Transverse colon (tissue), 4 donors: ENCODE results near the gene FOSL2. TPM values are rescaled to one million over a fixed set of nuclear protein-coding genes. Genes with fewer than 3 reads are reported as not detected.

ENCODE experiments used
- DNase-seq: peaks from one replicate; pipeline ENCODE4 v3.0.0-alpha.2; 2019
- H3K27ac ChIP-seq, 4 donors: fragments of 200-600 bp; sonication (generic); 2 replicates each; pipeline ENCODE4 v1.5.1; 2016 to 2018; ENCODE audit warnings: inconsistent platforms in 4 of 4
- H3K27me3 ChIP-seq: fragments of 200-600 bp; sonication (generic); 2 replicates; pipeline ENCODE4 v1.5.1; 2017; ENCODE audit warnings: inconsistent platforms
- H3K36me3 ChIP-seq, 4 donors: fragments of 200-600 bp; sonication (generic); 2 replicates each; pipeline ENCODE4 v1.5.1; 2017 to 2019; ENCODE audit warnings: inconsistent platforms in 4 of 4
- H3K4me1 ChIP-seq, 4 donors: fragments of 200-600 bp; sonication (generic); 2 replicates each; pipeline ENCODE4 v1.5.1; 2017 to 2020; ENCODE audit warnings: inconsistent platforms in 4 of 4
- H3K4me3 ChIP-seq, 4 donors: fragments of 200-600 bp; sonication (generic); 1 replicate in 1 of 4; 2 replicates in 3 of 4; pipeline versions ENCODE4 v1.5.1 to v1.6.1; 2017 to 2019; ENCODE audit warnings: inconsistent platforms in 4 of 4
- H3K9me3 ChIP-seq, 2 donors: fragments of 200-600 bp; sonication (generic); 2 replicates each; pipeline ENCODE4 v1.5.1; 2017 to 2019; ENCODE audit warnings: inconsistent platforms in 2 of 2
- CTCF ChIP-seq, 5 experiments: fragments of 200-600 bp in 3 of 5; fragments of 450-650 bp in 2 of 5; sonication (generic) in 3 of 5; IDR thresholded peaks; 1 replicate in 2 of 5; 2 replicates in 3 of 5; pipeline ENCODE4 v1.5.1; 2016 to 2017; ENCODE audit warnings: antibody characterized with exemption in 5 of 5, inconsistent platforms in 3 of 5, mild to moderate bottlenecking in 2 of 5, moderate library complexity in 1 of 5
- EP300 ChIP-seq: sonication (generic); formaldehyde crosslinking; IDR thresholded peaks from one replicate; pipeline ENCODE4 v1.6.1; 2017; ENCODE audit warnings: antibody characterized with exemption, low read depth
- POLR2A ChIP-seq: fragments of 450-650 bp; IDR thresholded peaks from one replicate; pipeline ENCODE4 v1.6.1; 2016; ENCODE audit warnings: antibody characterized with exemption, mild to moderate bottlenecking, moderate library complexity
- POLR2AphosphoS5 ChIP-seq, 3 donors: sonication (generic); formaldehyde crosslinking; IDR thresholded peaks; one replicate each; pipeline ENCODE4 v1.6.1; 2016; ENCODE audit warnings: antibody characterized with exemption in 3 of 3
- WGBS, 2 donors: methylation state at CpG; one replicate each; pipeline ENCODE4 v1.1.5; 2018; ENCODE audit warnings: low coverage in 1 of 2; 5-methylcytosine and 5-hydroxymethylcytosine counted together
- in situ Hi-C, 4 donors: fragments of 200-750 bp; cut with MboI; loops; one replicate each; pipeline versions ENCODE4 v1.15.0 to v1.15.1; 2017; ENCODE audit warnings: low sequenced_read_pairs in 3 of 4, low pct_ligation_motif_present in 1 of 4, low pct_unique_long_range_greater_than_20kb in 1 of 4
- intact Hi-C: fragments of 100-400 bp; cut with DNase I; formaldehyde crosslinking; loops from one replicate; pipeline ENCODE4 v1.15.1; 2023; ENCODE audit warnings: low total_unique reads
- total RNA-seq, 4 donors: library from RNA; depleted of rRNA; stranded (reverse); fragments of >200 nt; gene quantifications; one replicate each; pipeline ENCODE4 v1.1.0, GENCODE V29; 2016

Gene FOSL2
- total RNA-seq, 4 donors from 2014 or later = 135 to 358 (median 233) TPM

DNA sequence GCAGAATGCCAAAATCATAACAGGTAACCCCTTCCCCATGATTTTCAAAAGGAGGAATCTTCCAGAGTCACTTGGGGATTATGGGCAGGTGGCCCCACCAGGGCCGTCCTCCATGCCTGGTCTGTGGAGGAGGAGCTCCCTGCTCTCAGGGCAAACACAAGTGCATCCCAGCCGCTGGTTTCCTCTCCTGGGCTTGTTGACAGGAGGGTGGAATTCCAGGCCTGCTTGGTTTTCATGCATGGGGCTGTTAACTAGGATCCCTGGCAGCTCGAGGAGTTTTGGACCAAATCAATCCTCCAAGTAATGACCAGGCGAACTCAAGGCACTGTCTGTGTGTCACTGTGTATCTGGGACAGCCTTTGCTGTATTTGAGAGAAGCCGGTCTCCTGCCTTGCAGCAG is 45.3 kb downstream of the FOSL2 start:
- Histone ChIP-seq H3K9me3 (peaks cover 0 to 4% of the 10 kb centered on the region in 2 donors), H3K36me3 (no peaks in the 10 kb centered on the region), H3K4me3 (no peak overlapping the region), H3K27me3 (no peaks in the 10 kb centered on the region), H3K4me1 (peaks cover 0 to 37% (median 19%) of the 10 kb centered on the region in 4 donors), H3K27ac (peak overlapping the region in 3 of 4 donors; percentile 81 to 89 (median 88))
- TF ChIP-seq POLR2A (no peak), EP300 (no peak), POLR2AphosphoS5 (IDR thresholded peaks at IDR 0.05) (no peak), CTCF (IDR thresholded peaks at IDR 0.05) (no peak)
- intact Hi-C loops (no loop called here), in situ Hi-C loops (loop anchor here in 1 of 4 donors (25.0 kb wide), 1 partner anchor 701 kb away; no protein-coding TSS in a partner anchor)
- DNase-seq = no peak
- 66% methylated on average over 5 of the region's 5 CpGs; no CpG with 5 or more reads in 1 of the 2 donors for WGBS, 2 donors

- Histone ChIP-seq H3K36me3 (no peaks in the 10 kb centered on the region), H3K4me3 (no peak overlapping the region), H3K4me1 (peaks cover 0 to 37% (median 19%) of the 10 kb centered on the region in 4 donors), H3K27me3 (no peaks in the 10 kb centered on the region), H3K9me3 (no peaks in the 10 kb centered on the region), H3K27ac (no peak overlapping the region)
- 80 to 90% methylated on average over 2 to 13 of the region's 13 CpGs for WGBS, 2 donors
- in situ Hi-C loops (loop anchor here in 1 of 4 donors (25.0 kb wide), 1 partner anchor 701 kb away; no protein-coding TSS in a partner anchor), intact Hi-C loops (no loop called here)
- TF ChIP-seq POLR2AphosphoS5 (IDR thresholded peaks at IDR 0.05) = no peak
- no peak for TF ChIP-seq CTCF (IDR thresholded peaks at IDR 0.05)
- TF ChIP-seq EP300 = no peak
- TF ChIP-seq POLR2A = no peak
- no peak for DNase-seq
Observed at GRCh38 chr2:28438532-28439063, 45.9 kb downstream of the FOSL2 start.

GRCh38 chr2:28439127-28439526 is 46.5 kb downstream of the FOSL2 start:
- no peak overlapping the region for H3K27ac ChIP-seq
- peaks cover 0 to 37% (median 19%) of the 10 kb centered on the region in 4 donors for H3K4me1 ChIP-seq
- in situ Hi-C loops (loop anchor here in 1 of 4 donors (25.0 kb wide), 1 partner anchor 702 kb away; no protein-coding TSS in a partner anchor), intact Hi-C loops (no loop called here)
- TF ChIP-seq POLR2A (no peak), EP300 (no peak), CTCF (IDR thresholded peaks at IDR 0.05) (no peak), POLR2AphosphoS5 (IDR thresholded peaks at IDR 0.05) (no peak)
- no peak for DNase-seq
- no peaks in the 10 kb centered on the region for H3K27me3 ChIP-seq
- H3K9me3 ChIP-seq = no peaks in the 10 kb centered on the region
- H3K36me3 ChIP-seq = no peaks in the 10 kb centered on the region
- H3K4me3 ChIP-seq = no peak overlapping the region
- WGBS, 2 donors = 83 to 100% methylated on average over 1 to 5 of the region's 5 CpGs

- no peaks in the 10 kb centered on the region for H3K9me3 ChIP-seq
- in situ Hi-C loops = loop anchor here in 1 of 4 donors (25.0 kb wide), 1 partner anchor 702 kb away; no protein-coding TSS in a partner anchor
- TF ChIP-seq POLR2A (no peak), CTCF (IDR thresholded peaks at IDR 0.05) (no peak), POLR2AphosphoS5 (IDR thresholded peaks at IDR 0.05) (no peak), EP300 (no peak)
- DNase-seq = no peak
- no peak overlapping the region for H3K27ac ChIP-seq
- H3K36me3 ChIP-seq = no peaks in the 10 kb centered on the region
- WGBS, 2 donors = 91% methylated on average over 10 of the region's 14 CpGs; no CpG with 5 or more reads in 1 of the 2 donors
- peaks cover 0 to 33% (median 19%) of the 10 kb centered on the region in 4 donors for H3K4me1 ChIP-seq
- intact Hi-C loops = no loop called here
- H3K27me3 ChIP-seq = no peaks in the 10 kb centered on the region
- no peak overlapping the region for H3K4me3 ChIP-seq
Observed at GRCh38 chr2:28439763-28440162, 47.1 kb downstream of the FOSL2 start.
